ENCODE results near the gene ATG4A. TPM values are rescaled to one million over a fixed set of nuclear protein-coding genes. Genes with fewer than 3 reads are reported as not detected.

Gene ATG4A
- total and polyA plus RNA-seq, 9 of the 15 experiments (the other 6 are each of a cell fraction or from before 2014, with no cell fraction given): 7.3 to 24.5 (median 16.6) TPM

DNA sequence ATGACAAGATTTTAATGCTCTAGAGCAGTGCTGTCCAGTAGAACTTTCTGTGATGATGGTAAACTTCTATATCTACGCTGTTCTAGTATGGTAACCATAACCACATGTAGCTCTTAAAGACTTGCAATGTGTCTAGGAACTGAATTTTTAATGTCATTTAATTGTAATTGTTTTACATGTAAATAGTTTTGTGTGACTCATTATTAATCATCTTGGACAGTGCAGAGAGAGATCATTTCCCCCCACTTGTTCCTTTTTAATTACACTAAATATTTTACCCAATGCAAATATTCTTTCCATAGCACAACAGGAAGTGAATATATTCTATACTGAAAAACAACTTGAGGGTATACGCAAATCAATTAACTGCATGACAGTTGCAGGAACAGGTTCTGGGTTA lies 5.8 kb downstream of the ATG4A start (continued):
- TF ChIP-seq ZNF449 (CRISPR knock-in tag; IDR thresholded peaks at IDR 0.05) (no peak), CHD2 (IDR thresholded peaks at IDR 0.05; ENCODE audit: low read depth, low read length) (no peak), SFPQ (IDR thresholded peaks at IDR 0.05; ENCODE audit: low read depth, low read length) (no peak), ZNF830 (CRISPR knock-in tag; IDR thresholded peaks at IDR 0.05) (no peak), NONO (IDR thresholded peaks at IDR 0.05; ENCODE audit: low read depth in 2 of 2, low read length in 1 of 2) (no peak), PYGO2 (tag; IDR thresholded peaks at IDR 0.05) (no peak)
- TF ChIP-seq, protein P1, sequence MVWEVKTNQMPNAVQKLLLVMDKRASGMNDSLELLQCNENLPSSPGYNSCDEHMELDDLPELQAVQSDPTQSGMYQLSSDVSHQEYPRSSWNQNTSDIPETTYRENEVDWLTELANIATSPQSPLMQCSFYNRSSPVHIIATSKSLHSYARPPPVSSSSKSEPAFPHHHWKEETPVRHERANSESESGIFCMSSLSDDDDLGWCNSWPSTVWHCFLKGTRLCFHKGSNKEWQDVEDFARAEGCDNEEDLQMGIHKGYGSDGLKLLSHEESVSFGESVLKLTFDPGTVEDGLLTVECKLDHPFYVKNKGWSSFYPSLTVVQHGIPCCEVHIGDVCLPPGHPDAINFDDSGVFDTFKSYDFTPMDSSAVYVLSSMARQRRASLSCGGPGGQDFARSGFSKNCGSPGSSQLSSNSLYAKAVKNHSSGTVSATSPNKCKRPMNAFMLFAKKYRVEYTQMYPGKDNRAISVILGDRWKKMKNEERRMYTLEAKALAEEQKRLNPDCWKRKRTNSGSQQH (CRISPR knock-in tag; IDR thresholded peaks at IDR 0.05): no peak
- TF ChIP-seq, protein P2, sequence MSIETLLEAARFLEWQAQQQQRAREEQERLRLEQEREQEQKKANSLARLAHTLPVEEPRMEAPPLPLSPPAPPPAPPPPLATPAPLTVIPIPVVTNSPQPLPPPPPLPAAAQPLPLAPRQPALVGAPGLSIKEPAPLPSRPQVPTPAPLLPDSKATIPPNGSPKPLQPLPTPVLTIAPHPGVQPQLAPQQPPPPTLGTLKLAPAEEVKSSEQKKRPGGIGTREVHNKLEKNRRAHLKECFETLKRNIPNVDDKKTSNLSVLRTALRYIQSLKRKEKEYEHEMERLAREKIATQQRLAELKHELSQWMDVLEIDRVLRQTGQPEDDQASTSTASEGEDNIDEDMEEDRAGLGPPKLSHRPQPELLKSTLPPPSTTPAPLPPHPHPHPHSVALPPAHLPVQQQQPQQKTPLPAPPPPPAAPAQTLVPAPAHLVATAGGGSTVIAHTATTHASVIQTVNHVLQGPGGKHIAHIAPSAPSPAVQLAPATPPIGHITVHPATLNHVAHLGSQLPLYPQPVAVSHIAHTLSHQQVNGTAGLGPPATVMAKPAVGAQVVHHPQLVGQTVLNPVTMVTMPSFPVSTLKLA (conservative IDR thresholded peaks at IDR 0.05): no peak

Data from K562 (cell line).